A673 (cell line): ENCODE results near the gene RALGAPA2.

Source experiments
- CTCF ChIP-seq: fragments of 300-800, 200-600 bp; sonication (generic); conservative IDR thresholded peaks from 2 replicates; pipeline ENCODE4 v1.5.1; 2017; ENCODE audit warnings: low read depth, mild to moderate bottlenecking, antibody characterized with exemption, low read length, moderate library complexity, mixed read lengths
- EZH2 ChIP-seq: fragments of 200-600 bp; sonication (generic); IDR thresholded peaks from 2 replicates; pipeline ENCODE4 v1.6.1; 2017; ENCODE audit warnings: borderline replicate concordance, low read depth, mild to moderate bottlenecking, mixed read lengths, antibody characterized with exemption, low read length; ENCODE audit not compliant: poor library complexity, severe bottlenecking

DNA sequence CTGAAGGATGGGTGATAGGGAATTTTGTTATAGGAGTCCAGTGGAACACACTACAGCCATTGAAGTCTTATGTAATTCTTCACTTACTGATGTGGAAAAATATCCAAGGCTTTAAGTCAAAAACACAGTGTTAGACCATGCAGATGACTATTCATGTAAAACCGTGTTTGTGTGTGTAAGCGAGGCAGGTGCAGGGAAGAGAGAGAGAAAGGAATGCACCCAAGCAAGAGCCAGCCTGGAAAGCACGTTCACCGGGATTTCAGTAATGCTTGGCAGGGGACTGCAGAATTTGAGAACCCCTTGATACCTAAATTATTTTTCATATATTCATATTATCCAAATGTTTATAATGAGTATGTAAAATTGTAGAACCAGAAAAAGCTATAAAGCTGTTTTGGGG lies 17.9 kb downstream of the RALGAPA2 start:
- TF ChIP-seq CTCF (no peak), EZH2 (no peak)
